ENCODE results near the gene GIGYF2. TPM values are rescaled to one million over a fixed set of nuclear protein-coding genes. Genes with fewer than 3 reads are reported as not detected.

The GIGYF2 gene
- total and polyA plus RNA-seq, 2 donors from 2014 or later = 13.5 to 79.8 TPM

GRCh38 chr2:232875256-232876121, 178.4 kb downstream of the GIGYF2 start:
- no peak for FAIRE-seq
- H3K9me3 ChIP-seq (ENCODE audit: control insufficient read depth in 2 of 3, insufficient read depth in 1 of 3, low read length in 3 of 3) = no peaks in the 10 kb centered on the region
- H3K9ac ChIP-seq (ENCODE audit: low read length in 3 of 3) = no peak overlapping the region
- H3K4me1 ChIP-seq (ENCODE audit: control insufficient read depth in 2 of 3, insufficient read depth in 2 of 3, low read depth in 1 of 3, low read length in 3 of 3) = peaks cover 0 to 2% (median 0%) of the 10 kb centered on the region in 3 donors
- H3K27ac ChIP-seq (ENCODE audit: low read depth in 2 of 2, low read length in 2 of 2) = no peak overlapping the region
- peak overlapping the region in 1 of 3 donors; percentile 32 for H3K4me3 ChIP-seq (ENCODE audit: low read length in 3 of 3)
- intact Hi-C loops (cut with DNase I) = no loop called here
- H3K36me3 ChIP-seq (ENCODE audit: control insufficient read depth in 2 of 3, insufficient read depth in 3 of 3, low read length in 3 of 3) = no peaks in the 10 kb centered on the region
- no peaks in the 10 kb centered on the region for H3K27me3 ChIP-seq (ENCODE audit: control insufficient read depth, insufficient read depth, low read length)
- TF ChIP-seq CTCF (IDR thresholded peaks at IDR 0.05; ENCODE audit: borderline replicate concordance, extremely low read depth, insufficient read depth) = no peak
- DNase-seq = peak; percentile 40 to 71 (median 55)

GRCh38 chr2:232876161-232876977, 179.2 kb downstream of the GIGYF2 start:
- FAIRE-seq (no peak), DNase-seq (peak; percentile 54 to 79 (median 63))
- no peaks in the 10 kb centered on the region for H3K9me3 ChIP-seq (ENCODE audit: control insufficient read depth in 2 of 3, insufficient read depth in 1 of 3, low read length in 3 of 3)
- intact Hi-C loops (cut with DNase I) = no loop called here
- H3K36me3 ChIP-seq (ENCODE audit: control insufficient read depth in 2 of 3, insufficient read depth in 3 of 3, low read length in 3 of 3) = no peaks in the 10 kb centered on the region
- H3K27ac ChIP-seq (ENCODE audit: low read depth in 2 of 2, low read length in 2 of 2) = no peak overlapping the region
- peak overlapping the region in 1 of 3 donors; percentile 39 for H3K4me3 ChIP-seq (ENCODE audit: low read length in 3 of 3)
- no peak for TF ChIP-seq CTCF (IDR thresholded peaks at IDR 0.05; ENCODE audit: borderline replicate concordance, extremely low read depth, insufficient read depth)
- H3K4me1 ChIP-seq (ENCODE audit: control insufficient read depth in 2 of 3, insufficient read depth in 2 of 3, low read depth in 1 of 3, low read length in 3 of 3) = peaks cover 0 to 2% (median 0%) of the 10 kb centered on the region in 3 donors
- no peak overlapping the region for H3K9ac ChIP-seq (ENCODE audit: low read length in 3 of 3)
- H3K27me3 ChIP-seq (ENCODE audit: control insufficient read depth, insufficient read depth, low read length) = no peaks in the 10 kb centered on the region

GRCh38 chr2:232876978-232877441, 179.9 kb downstream of the GIGYF2 start:
- intact Hi-C loops (cut with DNase I) = no loop called here
- peak in 2 of 5 donors; percentile 40 to 73 for DNase-seq
- no peak for TF ChIP-seq CTCF (IDR thresholded peaks at IDR 0.05; ENCODE audit: borderline replicate concordance, extremely low read depth, insufficient read depth)
- no peak overlapping the region for H3K27ac ChIP-seq (ENCODE audit: low read depth in 2 of 2, low read length in 2 of 2)
- H3K27me3 ChIP-seq (ENCODE audit: control insufficient read depth, insufficient read depth, low read length) = no peaks in the 10 kb centered on the region
- no peak overlapping the region for H3K9ac ChIP-seq (ENCODE audit: low read length in 3 of 3)
- FAIRE-seq = no peak
- peaks cover 0 to 2% (median 0%) of the 10 kb centered on the region in 3 donors for H3K4me1 ChIP-seq (ENCODE audit: control insufficient read depth in 2 of 3, insufficient read depth in 2 of 3, low read depth in 1 of 3, low read length in 3 of 3)
- no peaks in the 10 kb centered on the region for H3K9me3 ChIP-seq (ENCODE audit: control insufficient read depth in 2 of 3, insufficient read depth in 1 of 3, low read length in 3 of 3)
- H3K4me3 ChIP-seq (ENCODE audit: low read length in 3 of 3) = peak overlapping the region in 1 of 3 donors; percentile 39
- no peaks in the 10 kb centered on the region for H3K36me3 ChIP-seq (ENCODE audit: control insufficient read depth in 2 of 3, insufficient read depth in 3 of 3, low read length in 3 of 3)
